ENCODE results near the gene PTCSC3. TPM values are rescaled to one million over a fixed set of nuclear protein-coding genes. Genes with fewer than 3 reads are reported as not detected.
"Not testable (repeated sequence)": the region's sequence is repeated elsewhere in the genome, so short reads cannot be mapped to it uniquely, and the experiment has no call there.

PTCSC3 gene
- total and polyA plus RNA-seq, 9 of the 15 experiments (the other 6 are each of a cell fraction or from before 2014, with no cell fraction given): not detected

GRCh38 chr14:36104258-36104657 lies 72.3 kb downstream of the PTCSC3 start:
- H4K20me1 ChIP-seq (replicated peaks; ENCODE audit: control insufficient read depth, insufficient read depth, low read length); FAIRE-seq; intact Hi-C loops (cut with micrococcal nuclease); in situ Hi-C loops (cut with MboI); CTCF ChIA-PET (ENCODE audit: low intra/inter-chr PET ratio); H3K9me3 ChIP-seq (replicated peaks; ENCODE audit: control insufficient read depth, insufficient read depth, low read depth, low read length); DNase-seq (ENCODE audit: extremely low read depth in 1 of 4, low spot score in 3 of 4); POLR2A ChIA-PET; H3K9ac ChIP-seq (ENCODE audit: insufficient read depth in 1 of 2, low read depth in 2 of 2, low read length in 2 of 2); H3K27ac ChIP-seq (ENCODE audit: extremely low read depth, low read depth, low read length); H3K4me3 ChIP-seq; H2AFZ ChIP-seq (ENCODE audit: low read depth, low read length); H3K36me3 ChIP-seq (ENCODE audit: control insufficient read depth, insufficient read depth, low read length); H3K27me3 ChIP-seq (ENCODE audit: control insufficient read depth in 2 of 2, insufficient read depth in 2 of 2, low read length in 2 of 2); H3K4me2 ChIP-seq (ENCODE audit: insufficient read depth, low read length); H3K9me1 ChIP-seq (ENCODE audit: control insufficient read depth, insufficient read depth, low read length); H3K79me2 ChIP-seq (ENCODE audit: control insufficient read depth, insufficient read depth, low read length); ATAC-seq; BruUV-seq (replicated peaks); H3K4me1 ChIP-seq (replicated peaks in 1 of 2; ENCODE audit: control insufficient read depth in 2 of 2, insufficient read depth in 2 of 2, low read length in 2 of 2): not testable (repeated sequence)
- TF ChIP-seq, protein P1, sequence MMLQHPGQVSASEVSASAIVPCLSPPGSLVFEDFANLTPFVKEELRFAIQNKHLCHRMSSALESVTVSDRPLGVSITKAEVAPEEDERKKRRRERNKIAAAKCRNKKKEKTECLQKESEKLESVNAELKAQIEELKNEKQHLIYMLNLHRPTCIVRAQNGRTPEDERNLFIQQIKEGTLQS (IDR thresholded peaks at IDR 0.05): peak; percentile 27; the same call in 1 of the 2 replicates
- TF ChIP-seq, protein P1 (CRISPR knock-in tag; conservative IDR thresholded peaks at IDR 0.05): not testable (repeated sequence)
- 0% methylated on average over 7 of the region's 7 CpGs for WGBS (ENCODE audit: insufficient coverage, low coverage, missing lambda C conversion rate)

DNA sequence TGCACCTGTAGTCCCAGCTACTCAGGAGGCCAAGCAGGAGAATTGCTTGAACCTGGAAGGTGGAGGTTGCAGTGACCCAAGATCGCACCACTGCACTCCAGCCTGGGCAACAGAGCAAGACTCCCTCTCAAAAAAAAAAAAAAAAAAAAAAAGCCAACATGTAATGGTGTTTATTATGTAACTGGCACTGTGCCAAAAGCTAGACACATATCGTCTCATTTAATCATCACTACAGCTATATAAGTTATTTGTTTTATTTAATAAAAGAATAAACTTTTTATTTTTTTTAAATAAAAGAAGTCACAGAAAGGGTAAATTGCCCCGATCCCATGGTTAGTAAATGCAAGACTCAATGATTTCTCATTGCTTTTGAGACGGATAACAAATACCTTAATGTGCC lies 76.9 kb downstream of the PTCSC3 start:
- H3K27me3 ChIP-seq (ENCODE audit: control insufficient read depth in 2 of 2, insufficient read depth in 2 of 2, low read length in 2 of 2): peaks cover 0 to 4% of the 10 kb centered on the region in 2 experiments; a peak in 2 of 5 replicates
- no peaks in the 10 kb centered on the region for H3K9me1 ChIP-seq (ENCODE audit: control insufficient read depth, insufficient read depth, low read length)
- no peaks in the 10 kb centered on the region for H3K4me1 ChIP-seq (replicated peaks in 1 of 2; ENCODE audit: control insufficient read depth in 2 of 2, insufficient read depth in 2 of 2, low read length in 2 of 2)
- TF ChIP-seq NFIX (CRISPR knock-in tag; IDR thresholded peaks at IDR 0.05; ENCODE audit: low read depth): peak; percentile 84
- TF ChIP-seq MTA1 (IDR thresholded peaks at IDR 0.05; ENCODE audit: borderline replicate concordance): no peak
- TF ChIP-seq NFIC (IDR thresholded peaks at IDR 0.05): peak; percentile 93
- in situ Hi-C loops (cut with MboI): no loop called here
- POLR2A ChIA-PET: no interaction called here
- intact Hi-C loops (cut with micrococcal nuclease): no loop called here
- no TSS peak for BruUV-seq (replicated peaks)
- H3K27ac ChIP-seq (ENCODE audit: extremely low read depth, low read depth, low read length): no peak overlapping the region
- ATAC-seq: no peak
- no peaks in the 10 kb centered on the region for H4K20me1 ChIP-seq (replicated peaks; ENCODE audit: control insufficient read depth, insufficient read depth, low read length)
- H3K79me2 ChIP-seq (ENCODE audit: control insufficient read depth, insufficient read depth, low read length): no peaks in the 10 kb centered on the region
- H3K9me3 ChIP-seq (replicated peaks; ENCODE audit: control insufficient read depth, insufficient read depth, low read depth, low read length): no peaks in the 10 kb centered on the region
- H3K9ac ChIP-seq (ENCODE audit: insufficient read depth in 1 of 2, low read depth in 2 of 2, low read length in 2 of 2): no peak overlapping the region
- no peak for DNase-seq (ENCODE audit: extremely low read depth in 1 of 4, low spot score in 3 of 4)
- H3K4me2 ChIP-seq (ENCODE audit: insufficient read depth, low read length): no peak overlapping the region
- FAIRE-seq: no peak
- WGBS (ENCODE audit: insufficient coverage, low coverage, missing lambda C conversion rate): 18% methylated on average over 3 of the region's 4 CpGs
- no peak overlapping the region for H2AFZ ChIP-seq (ENCODE audit: low read depth, low read length)
- CTCF ChIA-PET (ENCODE audit: low intra/inter-chr PET ratio): no interaction called here
- no peak overlapping the region for H3K4me3 ChIP-seq
- H3K36me3 ChIP-seq (ENCODE audit: control insufficient read depth, insufficient read depth, low read length): no peaks in the 10 kb centered on the region

Data from K562 (cell line).